C4-2B (cell line): ENCODE measurements around the gene TMPRSS13.

Source experiments
- H3K27ac ChIP-seq: fragments of 450-650 bp; 2 replicates; pipeline ENCODE4 v1.5.1; 2017
- ZFX ChIP-seq: fragments of 450-650 bp; IDR thresholded peaks from 2 replicates; pipeline ENCODE4 v1.6.1; 2017
- TF ChIP-seq, protein P1 (sequence below): fragments of 450-650 bp; conservative IDR thresholded peaks from 2 replicates; pipeline ENCODE4 v1.5.1; 2017; ENCODE audit warnings: mild to moderate bottlenecking

TMPRSS13 gene

DNA sequence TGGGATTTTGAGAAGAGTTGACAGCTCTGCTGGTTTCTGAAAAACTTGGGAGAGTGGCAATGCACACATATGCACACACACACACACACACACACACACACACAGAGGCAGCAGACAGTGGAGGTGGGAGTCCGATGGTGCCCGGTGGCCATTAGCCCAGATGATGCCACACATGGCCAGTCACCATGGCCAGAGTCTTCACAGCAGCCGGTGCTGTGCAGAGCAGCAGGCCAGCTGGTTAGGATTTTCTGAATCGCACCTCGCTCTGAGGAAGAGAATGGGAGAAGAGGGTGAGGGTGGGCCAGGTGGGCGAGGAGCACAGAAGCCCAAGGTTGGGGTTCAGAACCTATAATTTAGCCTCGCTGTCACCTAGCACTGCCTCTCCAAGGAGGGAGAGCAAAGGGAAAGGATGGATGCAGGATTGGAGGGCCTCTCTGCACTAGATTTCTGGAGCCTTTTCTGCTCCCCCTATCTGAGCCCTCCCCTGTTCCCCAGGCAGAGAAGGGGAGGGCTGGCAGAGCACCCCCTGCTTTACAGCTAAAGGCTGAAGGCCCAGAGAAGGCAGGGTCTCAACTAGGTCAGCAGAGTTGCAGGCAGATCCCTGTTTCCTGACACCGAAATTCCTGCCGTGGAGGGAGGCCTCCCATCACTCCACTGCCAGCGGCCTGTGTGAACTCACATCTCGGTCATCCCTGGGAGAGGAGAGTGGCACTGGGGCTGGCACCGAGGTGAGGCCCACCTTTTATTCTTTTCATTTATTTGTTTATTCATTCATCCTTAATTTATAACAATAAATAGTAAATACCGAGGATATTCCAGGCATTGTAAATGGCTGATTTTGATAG lies 27.0 kb downstream of the TMPRSS13 start:
- H3K27ac ChIP-seq: no peak overlapping the region
- no peak for TF ChIP-seq ZFX
- TF ChIP-seq, protein P1, sequence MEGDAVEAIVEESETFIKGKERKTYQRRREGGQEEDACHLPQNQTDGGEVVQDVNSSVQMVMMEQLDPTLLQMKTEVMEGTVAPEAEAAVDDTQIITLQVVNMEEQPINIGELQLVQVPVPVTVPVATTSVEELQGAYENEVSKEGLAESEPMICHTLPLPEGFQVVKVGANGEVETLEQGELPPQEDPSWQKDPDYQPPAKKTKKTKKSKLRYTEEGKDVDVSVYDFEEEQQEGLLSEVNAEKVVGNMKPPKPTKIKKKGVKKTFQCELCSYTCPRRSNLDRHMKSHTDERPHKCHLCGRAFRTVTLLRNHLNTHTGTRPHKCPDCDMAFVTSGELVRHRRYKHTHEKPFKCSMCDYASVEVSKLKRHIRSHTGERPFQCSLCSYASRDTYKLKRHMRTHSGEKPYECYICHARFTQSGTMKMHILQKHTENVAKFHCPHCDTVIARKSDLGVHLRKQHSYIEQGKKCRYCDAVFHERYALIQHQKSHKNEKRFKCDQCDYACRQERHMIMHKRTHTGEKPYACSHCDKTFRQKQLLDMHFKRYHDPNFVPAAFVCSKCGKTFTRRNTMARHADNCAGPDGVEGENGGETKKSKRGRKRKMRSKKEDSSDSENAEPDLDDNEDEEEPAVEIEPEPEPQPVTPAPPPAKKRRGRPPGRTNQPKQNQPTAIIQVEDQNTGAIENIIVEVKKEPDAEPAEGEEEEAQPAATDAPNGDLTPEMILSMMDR: no peak

GRCh38 chr11:117901601-117902000 lies 27.6 kb downstream of the TMPRSS13 start:
- no peak overlapping the region for H3K27ac ChIP-seq
- no peak for TF ChIP-seq ZFX
- TF ChIP-seq, protein P1: no peak

- TF ChIP-seq ZFX: no peak
- TF ChIP-seq, protein P1: no peak
- H3K27ac ChIP-seq: no peak overlapping the region
Observed at GRCh38 chr11:117900720-117901440, 28.3 kb downstream of the TMPRSS13 start.

DNA sequence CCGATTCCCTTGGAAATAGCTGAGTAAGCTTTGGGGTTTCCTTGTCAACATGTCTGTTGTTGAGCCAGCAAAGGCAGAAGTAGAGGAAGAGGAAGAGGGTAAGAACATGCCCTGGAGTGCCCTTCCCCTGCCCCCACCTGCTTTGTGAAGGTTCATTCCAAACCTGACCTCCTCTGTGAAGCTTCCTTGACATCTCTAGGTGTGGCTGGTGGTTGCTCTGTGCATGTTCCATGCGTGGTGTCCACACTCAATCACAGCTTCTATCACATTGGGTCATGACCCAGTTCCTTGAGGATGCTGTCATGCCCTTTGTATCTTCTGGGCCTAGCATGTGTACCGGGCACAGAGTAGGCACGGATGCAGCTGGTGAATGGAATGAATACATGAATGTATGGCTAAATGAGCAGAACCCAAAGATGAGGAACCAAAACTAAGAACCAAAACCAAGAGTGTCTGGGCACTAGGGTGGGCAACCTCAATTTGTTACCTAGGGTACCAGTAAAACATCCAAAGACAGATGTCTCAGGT lies 29.0 kb downstream of the TMPRSS13 start:
- H3K27ac ChIP-seq: no peak overlapping the region

DNA sequence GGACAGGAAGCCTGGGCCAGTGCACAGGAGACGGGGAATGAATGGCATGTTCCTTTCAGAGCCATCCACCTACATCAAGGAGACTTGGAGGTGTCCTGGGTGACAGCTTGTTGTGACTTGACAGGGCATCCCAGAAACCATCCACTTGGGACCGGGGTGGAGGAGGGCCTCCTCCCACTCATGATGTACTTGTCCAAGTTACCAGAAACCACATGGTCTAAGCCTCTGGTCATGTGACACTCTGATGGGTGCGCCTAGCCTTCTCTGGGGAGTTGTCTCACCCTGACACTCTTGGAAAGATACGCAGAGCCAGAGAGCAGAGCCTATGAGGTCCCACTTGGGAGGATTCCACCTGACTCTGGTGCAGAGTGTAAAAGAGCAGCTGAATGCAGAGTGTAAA lies 31.1 kb downstream of the TMPRSS13 start:
- TF ChIP-seq ZFX: no peak
- TF ChIP-seq, protein P1: no peak
- H3K27ac ChIP-seq: no peak overlapping the region

More for the DNA sequence above, 29.0 kb downstream of the TMPRSS13 start:
- TF ChIP-seq, protein P1: no peak
- TF ChIP-seq ZFX: no peak

DNA sequence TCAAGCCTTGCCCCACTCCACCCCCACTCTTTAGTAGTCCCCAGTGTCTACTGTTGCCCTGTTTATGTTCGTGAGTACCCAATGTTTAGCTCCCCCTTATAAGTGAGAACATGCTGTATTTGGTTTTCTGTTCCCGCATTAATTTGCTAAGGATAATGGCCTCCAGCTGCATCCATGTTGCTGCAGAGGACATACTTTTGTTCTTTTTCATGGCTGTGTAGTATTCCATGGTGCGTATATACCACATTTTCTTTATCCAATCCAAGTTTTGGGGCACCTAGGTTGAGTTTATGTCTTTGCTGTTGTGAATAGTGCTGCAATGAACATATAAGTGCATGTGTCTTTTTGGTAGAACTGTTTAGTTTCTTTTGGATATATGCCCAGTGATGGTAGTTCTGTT lies 36.6 kb downstream of the TMPRSS13 start:
- no peak overlapping the region for H3K27ac ChIP-seq
- TF ChIP-seq, protein P1: no peak
- TF ChIP-seq ZFX: no peak

- no peak overlapping the region for H3K27ac ChIP-seq
- TF ChIP-seq, protein P1: no peak
- TF ChIP-seq ZFX: no peak
Observed at GRCh38 chr11:117891362-117891761, 37.8 kb downstream of the TMPRSS13 start.
